Activated CD8-positive, alpha-beta memory T cell treated with anti-CD3 and anti-CD28 coated beads, Interleukin-2, amount 50 U/mL, for 24 hours (primary cell): ENCODE measurements around the gene AKT1S1.
"Not testable (repeated sequence)": the region's sequence is repeated elsewhere in the genome, so short reads cannot be mapped to it uniquely, and the experiment has no call there.

Source experiments
- DNase-seq: peaks from one replicate; pipeline ENCODE4 v3.0.0-alpha.2; 2020; ENCODE audit errors: extremely low read depth

The AKT1S1 gene

GRCh38 chr19:49837009-49837310, 40.2 kb downstream of the AKT1S1 start:
- no peak for DNase-seq

GRCh38 chr19:49836176-49837008, 40.8 kb downstream of the AKT1S1 start:
- no peak for DNase-seq

GRCh38 chr19:49835562-49835961, 41.6 kb downstream of the AKT1S1 start:
- no peak for DNase-seq

GRCh38 chr19:49833599-49833998, 43.6 kb downstream of the AKT1S1 start:
- no peak for DNase-seq

GRCh38 chr19:49832556-49832955, 44.6 kb downstream of the AKT1S1 start:
- no peak for DNase-seq

- no peak for DNase-seq
Observed at GRCh38 chr19:49831592-49831991, 45.6 kb downstream of the AKT1S1 start.

GRCh38 chr19:49830766-49831165, 46.4 kb downstream of the AKT1S1 start:
- DNase-seq = no peak

- no peak for DNase-seq
Observed at GRCh38 chr19:49829721-49830120, 47.4 kb downstream of the AKT1S1 start.

GRCh38 chr19:49829200-49829599, 48.0 kb downstream of the AKT1S1 start:
- no peak for DNase-seq

- no peak for DNase-seq
Observed at GRCh38 chr19:49827034-49827433, 50.1 kb downstream of the AKT1S1 start.

GRCh38 chr19:49824662-49825061, 52.5 kb downstream of the AKT1S1 start:
- DNase-seq = no peak

GRCh38 chr19:49823472-49823871, 53.7 kb downstream of the AKT1S1 start:
- DNase-seq = no peak

GRCh38 chr19:49820125-49820524, 57.0 kb downstream of the AKT1S1 start:
- DNase-seq = no peak

- DNase-seq = not testable (repeated sequence)
Observed at GRCh38 chr19:49819452-49820115, 57.6 kb downstream of the AKT1S1 start.
